Urinary bladder (tissue), 4 donors: ENCODE measurements around the gene ADRA2B. TPM values are rescaled to one million over a fixed set of nuclear protein-coding genes. Genes with fewer than 3 reads are reported as not detected.
A peak's percentile ranks its signal among the peaks of the same experiment; 100 is the strongest.
"Not testable (repeated sequence)": the region's sequence is repeated elsewhere in the genome, so short reads cannot be mapped to it uniquely, and the experiment has no call there.

Experiments used
- DNase-seq: peaks from one replicate; pipeline ENCODE4 v3.0.0-alpha.2; 2015; ENCODE audit errors: extremely low spot score
- H3K27ac ChIP-seq: one replicate; pipeline ENCODE4 v1.5.1; 2013; ENCODE audit warnings: low read depth, mild to moderate bottlenecking, moderate library complexity
- H3K36me3 ChIP-seq: one replicate; pipeline ENCODE4 v1.6.1; 2013; ENCODE audit warnings: mild to moderate bottlenecking, moderate library complexity; ENCODE audit not compliant: insufficient read depth
- H3K4me1 ChIP-seq: one replicate; pipeline ENCODE4 v1.6.1; 2013; ENCODE audit warnings: mild to moderate bottlenecking, moderate library complexity; ENCODE audit not compliant: insufficient read depth
- H3K4me3 ChIP-seq: one replicate; pipeline ENCODE4 v1.5.1; 2013; ENCODE audit warnings: low read depth, low read length
- WGBS: extraction: QIAGEN DNeasy Blood & Tissue Kit; methylation state at CpG from one replicate; pipeline ENCODE4 v1.1.7; 2013; 5-methylcytosine and 5-hydroxymethylcytosine counted together
- polyA plus RNA-seq: library from polyadenylated mRNA; stranded (reverse); fragments of 200-250 nt; gene quantifications from one replicate; pipeline ENCODE4 v1.2.3, GENCODE V29; 2013
- total RNA-seq: library from RNA; depleted of rRNA; stranded (reverse); fragments of >200 nt; gene quantifications from one replicate; pipeline ENCODE4 v1.2.3, GENCODE V29; 2014
- donor health status: healthy with polysubstance abuse.
- donor health status: healthy.

ADRA2B gene
- total RNA-seq: 1.6 TPM
- polyA plus RNA-seq: 1.2 TPM

GRCh38 chr2:96116424-96116878, at the start of gene ADRA2B:
TSS of gene ADRA2B (minus strand) at chr2:96116571. CDS start at chr2:96116149, 422 bp downstream.
- no peaks in the 10 kb centered on the region for H3K36me3 ChIP-seq
- WGBS: 2% methylated on average over 64 of the region's 64 CpGs

GRCh38 chr2:96164459-96165184, 48.3 kb upstream of the ADRA2B start:
- H3K4me1 ChIP-seq: no peaks in the 10 kb centered on the region
- 70% methylated on average over 18 of the region's 18 CpGs for WGBS
- no peak for DNase-seq

More at GRCh38 chr2:96116424-96116878, at the start of gene ADRA2B:
- no peak for DNase-seq
- Histone ChIP-seq H3K27ac (no peak within 1 kb of the TSS), H3K4me1 (no peaks in the 10 kb centered on the region), H3K4me3 (peak within 1 kb of the TSS; percentile 51)

GRCh38 chr2:96163768-96164429, 47.5 kb upstream of the ADRA2B start:
- no peak overlapping the region for H3K27ac ChIP-seq
- no peaks in the 10 kb centered on the region for H3K36me3 ChIP-seq
- H3K4me3 ChIP-seq: no peak overlapping the region
- no peaks in the 10 kb centered on the region for H3K4me1 ChIP-seq
- WGBS: 58% methylated on average over 13 of the region's 13 CpGs
- no peak for DNase-seq

More at GRCh38 chr2:96164459-96165184, 48.3 kb upstream of the ADRA2B start:
- Histone ChIP-seq H3K27ac (no peak overlapping the region), H3K4me3 (no peak overlapping the region), H3K36me3 (no peaks in the 10 kb centered on the region)

GRCh38 chr2:96163415-96163767, 47.0 kb upstream of the ADRA2B start:
- no peak overlapping the region for H3K27ac ChIP-seq
- H3K4me3 ChIP-seq: no peak overlapping the region
- 87% methylated on average over 5 of the region's 5 CpGs for WGBS
- no peak for DNase-seq
- no peaks in the 10 kb centered on the region for H3K4me1 ChIP-seq
- no peaks in the 10 kb centered on the region for H3K36me3 ChIP-seq

- WGBS: 43% methylated on average over 5 of the region's 5 CpGs
- Histone ChIP-seq H3K36me3 (no peaks in the 10 kb centered on the region), H3K4me3 (no peak overlapping the region), H3K27ac (no peak overlapping the region), H3K4me1 (no peaks in the 10 kb centered on the region)
- DNase-seq: no peak
Measured at GRCh38 chr2:96161898-96162297, 45.5 kb upstream of the ADRA2B start.

GRCh38 chr2:96160366-96160765, 44.0 kb upstream of the ADRA2B start:
- not testable (repeated sequence) for H3K36me3 ChIP-seq, H3K27ac ChIP-seq, H3K4me1 ChIP-seq, DNase-seq, H3K4me3 ChIP-seq
- WGBS: 96% methylated on average over 5 of the region's 5 CpGs

- Histone ChIP-seq H3K4me3 (no peak overlapping the region), H3K27ac (no peak overlapping the region), H3K36me3 (no peaks in the 10 kb centered on the region), H3K4me1 (no peaks in the 10 kb centered on the region)
- WGBS: 77% methylated on average over 17 of the region's 17 CpGs
- no peak for DNase-seq
Measured at GRCh38 chr2:96159084-96159830, 42.9 kb upstream of the ADRA2B start.

- no peak for DNase-seq
- Histone ChIP-seq H3K27ac (no peak overlapping the region), H3K36me3 (no peaks in the 10 kb centered on the region), H3K4me3 (no peak overlapping the region), H3K4me1 (no peaks in the 10 kb centered on the region)
- 79% methylated on average over 14 of the region's 14 CpGs for WGBS
Measured at GRCh38 chr2:96158554-96158940, 42.2 kb upstream of the ADRA2B start.

GRCh38 chr2:96157649-96158553, 41.5 kb upstream of the ADRA2B start:
- no peak for DNase-seq
- Histone ChIP-seq H3K4me1 (no peaks in the 10 kb centered on the region), H3K4me3 (no peak overlapping the region), H3K36me3 (no peaks in the 10 kb centered on the region), H3K27ac (no peak overlapping the region)
- 69% methylated on average over 19 of the region's 19 CpGs for WGBS

GRCh38 chr2:96156926-96157648, 40.7 kb upstream of the ADRA2B start:
- no peak overlapping the region for H3K4me3 ChIP-seq
- H3K4me1 ChIP-seq: no peaks in the 10 kb centered on the region
- WGBS: 95% methylated on average over 5 of the region's 5 CpGs
- no peaks in the 10 kb centered on the region for H3K36me3 ChIP-seq
- no peak overlapping the region for H3K27ac ChIP-seq
- DNase-seq: no peak

- H3K36me3 ChIP-seq: no peaks in the 10 kb centered on the region
- no peaks in the 10 kb centered on the region for H3K4me1 ChIP-seq
- no peak overlapping the region for H3K27ac ChIP-seq
- 84% methylated on average over 10 of the region's 10 CpGs for WGBS
- DNase-seq: no peak
- no peak overlapping the region for H3K4me3 ChIP-seq
Measured at GRCh38 chr2:96156011-96156820, 39.8 kb upstream of the ADRA2B start.
